ENCODE results near the gene CTSW.
"Not testable (repeated sequence)": the region's sequence is repeated elsewhere in the genome, so short reads cannot be mapped to it uniquely, and the experiment has no call there.

The CTSW gene

GRCh38 chr11:65885808-65886536, 6.3 kb downstream of the CTSW start:
- H3K27me3 Mint-ChIP-seq = no peaks in the 10 kb centered on the region

GRCh38 chr11:65886826-65887722, 7.4 kb downstream of the CTSW start:
- Mint-ChIP-seq H3K27me3 (no peaks in the 10 kb centered on the region), H3K36me3 (no peaks in the 10 kb centered on the region), H3K27ac (peak overlapping the region; percentile 95), H3K9me3 (ENCODE audit: low read depth) (no peaks in the 10 kb centered on the region), H3K4me1 (ENCODE audit: low read depth) (peaks cover 39% of the 10 kb centered on the region), H3K4me3 (peak overlapping the region; percentile 97)

More at GRCh38 chr11:65885808-65886536, 6.3 kb downstream of the CTSW start:
- Mint-ChIP-seq H3K36me3 (no peaks in the 10 kb centered on the region), H3K4me3 (peak overlapping the region; percentile 97), H3K27ac (no peak overlapping the region), H3K9me3 (ENCODE audit: low read depth) (no peaks in the 10 kb centered on the region), H3K4me1 (ENCODE audit: low read depth) (peaks cover 43% of the 10 kb centered on the region)

- Mint-ChIP-seq H3K4me1 (ENCODE audit: low read depth) (peaks cover 44% of the 10 kb centered on the region), H3K9me3 (ENCODE audit: low read depth) (no peaks in the 10 kb centered on the region), H3K27me3 (no peaks in the 10 kb centered on the region), H3K27ac (peak overlapping the region; percentile 95), H3K4me3 (peak overlapping the region; percentile 97), H3K36me3 (peaks cover 6% of the 10 kb centered on the region)
These were observed 8.1 kb downstream of the CTSW start for GRCh38 chr11:65887723-65888162.

GRCh38 chr11:65888163-65888814, 8.7 kb downstream of the CTSW start, which contains the start of gene FIBP:
Gene FIBP (minus strand): TSS chr11:65888471. CDS start chr11:65888418, 53 bp downstream.
- Mint-ChIP-seq H3K9me3 (ENCODE audit: low read depth) (no peaks in the 10 kb centered on the region), H3K36me3 (peaks cover 6% of the 10 kb centered on the region), H3K4me1 (ENCODE audit: low read depth) (peaks cover 48% of the 10 kb centered on the region), H3K4me3 (peak within 1 kb of the TSS; percentile 97), H3K27me3 (no peaks in the 10 kb centered on the region), H3K27ac (peak within 1 kb of the TSS; percentile 95)

GRCh38 chr11:65890324-65891218, 10.9 kb downstream of the CTSW start, which contains the start of gene CCDC85B:
Gene CCDC85B (plus strand): TSS chr11:65890673. CDS start chr11:65890784, 111 bp downstream.
- Mint-ChIP-seq H3K27me3 (no peaks in the 10 kb centered on the region), H3K9me3 (ENCODE audit: low read depth) (no peaks in the 10 kb centered on the region), H3K36me3 (peaks cover 6% of the 10 kb centered on the region), H3K4me3 (peak within 1 kb of the TSS; percentile 97), H3K27ac (peak within 1 kb of the TSS; percentile 95), H3K4me1 (ENCODE audit: low read depth) (peaks cover 52% of the 10 kb centered on the region)

GRCh38 chr11:65891219-65892136, 11.8 kb downstream of the CTSW start:
- peak overlapping the region; percentile 87 for H3K27ac Mint-ChIP-seq
- H3K36me3 Mint-ChIP-seq = peaks cover 6% of the 10 kb centered on the region
- H3K4me1 Mint-ChIP-seq (ENCODE audit: low read depth) = peaks cover 59% of the 10 kb centered on the region
- H3K9me3 Mint-ChIP-seq (ENCODE audit: low read depth) = no peaks in the 10 kb centered on the region
- H3K27me3 Mint-ChIP-seq = no peaks in the 10 kb centered on the region
- H3K4me3 Mint-ChIP-seq = peak overlapping the region; percentile 89

GRCh38 chr11:65892137-65892540, 12.5 kb downstream of the CTSW start:
- peak overlapping the region; percentile 89 for H3K4me3 Mint-ChIP-seq
- H3K27ac Mint-ChIP-seq = peak overlapping the region; percentile 87
- H3K4me1 Mint-ChIP-seq (ENCODE audit: low read depth) = peaks cover 56% of the 10 kb centered on the region
- not testable (repeated sequence) for H3K9me3 Mint-ChIP-seq (ENCODE audit: low read depth); H3K27me3 Mint-ChIP-seq; H3K36me3 Mint-ChIP-seq

- no peaks in the 10 kb centered on the region for H3K9me3 Mint-ChIP-seq (ENCODE audit: low read depth)
- peak overlapping the region; percentile 89 for H3K4me3 Mint-ChIP-seq
- H3K4me1 Mint-ChIP-seq (ENCODE audit: low read depth) = peaks cover 60% of the 10 kb centered on the region
- peak overlapping the region; percentile 87 for H3K27ac Mint-ChIP-seq
- no peaks in the 10 kb centered on the region for H3K27me3 Mint-ChIP-seq
- peaks cover 6% of the 10 kb centered on the region for H3K36me3 Mint-ChIP-seq
These were observed 13.2 kb downstream of the CTSW start for GRCh38 chr11:65892661-65893317.

- peaks cover 6% of the 10 kb centered on the region for H3K36me3 Mint-ChIP-seq
- H3K4me1 Mint-ChIP-seq (ENCODE audit: low read depth) = peaks cover 52% of the 10 kb centered on the region
These were observed 14.5 kb downstream of the CTSW start for GRCh38 chr11:65894034-65894591.

GRCh38 chr11:65895482-65895981, 15.9 kb downstream of the CTSW start:
- Mint-ChIP-seq H3K4me3 (peak overlapping the region; percentile 68), H3K4me1 (ENCODE audit: low read depth) (peaks cover 40% of the 10 kb centered on the region), H3K36me3 (peaks cover 6% of the 10 kb centered on the region), H3K9me3 (ENCODE audit: low read depth) (no peaks in the 10 kb centered on the region), H3K27me3 (no peaks in the 10 kb centered on the region), H3K27ac (peak overlapping the region; percentile 61)

More at GRCh38 chr11:65894034-65894591, 14.5 kb downstream of the CTSW start:
- Mint-ChIP-seq H3K27me3 (no peaks in the 10 kb centered on the region), H3K9me3 (ENCODE audit: low read depth) (no peaks in the 10 kb centered on the region), H3K4me3 (peak overlapping the region; percentile 89), H3K27ac (peak overlapping the region; percentile 82)

GRCh38 chr11:65896034-65896999, 16.7 kb downstream of the CTSW start:
- peak overlapping the region; percentile 68 for H3K4me3 Mint-ChIP-seq
- no peaks in the 10 kb centered on the region for H3K27me3 Mint-ChIP-seq
- H3K9me3 Mint-ChIP-seq (ENCODE audit: low read depth) = no peaks in the 10 kb centered on the region
- peaks cover 6% of the 10 kb centered on the region for H3K36me3 Mint-ChIP-seq
- H3K4me1 Mint-ChIP-seq (ENCODE audit: low read depth) = peaks cover 43% of the 10 kb centered on the region
- H3K27ac Mint-ChIP-seq = peak overlapping the region; percentile 41

Data from activated naive CD8-positive, alpha-beta T cell (primary cell).